Activated naive CD4-positive, alpha-beta T cell treated with anti-CD3 and anti-CD28 coated beads, Interleukin-2, amount 10 ng/mL, durations not matched to agents 5 hours and 36 hours (primary cell): ENCODE measurements around the gene NMNAT3. TPM values are rescaled to one million over a fixed set of nuclear protein-coding genes. Genes with fewer than 3 reads are reported as not detected.

Experiments used
- total RNA-seq, 2 experiments: library from RNA; stranded (reverse); gene quantifications; one replicate each; pipeline ENCODE4 v1.2.3, GENCODE V29; 2021

Gene NMNAT3
- under 1 TPM; 0.43 to 0.73 TPM for total RNA-seq

DNA sequence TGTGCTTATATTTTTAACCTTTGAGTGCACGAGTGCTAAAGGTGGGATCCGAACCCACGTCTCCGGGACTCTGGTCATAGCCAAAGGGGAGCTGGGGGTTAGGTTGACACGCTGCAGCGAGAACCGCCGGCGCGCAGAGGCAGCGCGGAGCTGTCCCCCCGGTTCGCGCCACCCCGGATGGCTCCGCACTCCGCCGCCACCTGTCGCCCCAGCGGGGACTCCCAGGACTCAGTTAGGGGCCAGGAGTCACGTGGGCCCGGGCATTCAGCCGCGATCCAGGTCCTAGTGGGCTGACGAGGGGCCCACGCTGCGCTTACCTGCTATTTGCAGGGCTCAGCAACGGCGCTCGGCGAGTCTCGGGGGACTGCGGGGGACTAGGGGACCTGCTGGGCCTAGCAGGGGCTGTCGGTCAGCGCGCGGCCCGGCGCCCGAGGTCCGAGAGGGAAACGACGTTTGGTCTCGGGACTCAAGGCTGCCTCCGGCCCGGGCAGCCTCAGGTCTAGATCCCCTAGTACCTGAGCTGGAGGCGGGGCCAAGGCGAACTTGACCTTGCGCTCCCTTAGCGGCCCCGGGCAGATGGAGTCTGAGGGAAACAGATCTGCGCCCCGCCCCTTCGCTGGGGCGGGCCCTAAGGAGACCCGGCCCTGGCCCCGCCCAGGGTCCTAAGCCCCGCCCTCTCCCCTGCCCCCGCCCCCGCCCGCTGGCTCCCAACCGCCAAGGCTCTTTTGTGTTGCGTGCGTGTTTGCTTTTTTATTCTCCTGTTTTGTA lies at the start of gene NMNAT3:
TSS of gene NMNAT3 (minus strand) at position 585 of the 768 bp plus-strand sequence. CDS start 50,248 bp downstream, outside the sequence.

Other genes with a start within 250 kb of the NMNAT3 start
- not detected for gene RBP2, start 201.5 kb downstream of the NMNAT3 start, total RNA-seq
- not detected for gene RBP1, start 138.2 kb downstream of the NMNAT3 start, total RNA-seq